HepG2 (cell line): ENCODE measurements around the gene ZSWIM9. TPM values are rescaled to one million over a fixed set of nuclear protein-coding genes. Genes with fewer than 3 reads are reported as not detected.

Experiments
- ATAC-seq: fragments of 200-7000 bp; cut with Tn5 transposase; 3 replicates; pipeline ENCODE4 v1.9.1; 2020; ENCODE audit warnings: mild to moderate bottlenecking, moderate library complexity
- BruUV-seq: library from RNA; stranded (reverse); fragments of 400-500 nt; replicated peaks from 2 replicates; lab custom pipeline; 2021; lab: Mats Ljungman, UMichigan
- CTCF ChIA-PET: fragments of 300-600 bp; formaldehyde crosslinking; extraction: SDS; loops from one replicate; lab custom pipeline; 2021; ENCODE audit warnings: low total read pairs, inconsistent platforms, low intra/inter-chr PET ratio; lab: Yijun Ruan, JAX
- POLR2A ChIA-PET: fragments of 350-600 bp; sonication (Branson Sonifier 250); formaldehyde crosslinking; loops from one replicate; lab custom pipeline; 2020; ENCODE audit warnings: antibody characterized with exemption, inconsistent platforms; lab: Yijun Ruan, JAX
- DNase-seq: peaks from one replicate; pipeline ENCODE4 v3.0.0-alpha.2; 2015; ENCODE audit warnings: low spot score
- FAIRE-seq: peaks from 3 replicates; lab custom pipeline; 2011; peaks lifted over from hg19 to GRCh38; lab: Jason Lieb, UNC
- H2AFZ ChIP-seq: one replicate; pipeline ENCODE4 v1.6.1; 2011; ENCODE audit warnings: low read length, inconsistent platforms
- H3K27ac ChIP-seq: fragments of 300-600 bp; 3 replicates; pipeline ENCODE4 v1.8.0; 2011; ENCODE audit warnings: mixed run types, mild to moderate bottlenecking, mixed read lengths, low read length, inconsistent platforms; ENCODE audit not compliant: insufficient read depth; ENCODE audit errors: extremely low read length
- H3K27me3 ChIP-seq, 2 experiments: fragments of 200-600 bp in 1 of 2; 2 replicates in 1 of 2; 3 replicates in 1 of 2; pipeline versions ENCODE4 v1.6.0 to v1.8.0; 2011; ENCODE audit warnings: low read length in 2 of 2, mild to moderate bottlenecking in 2 of 2, moderate library complexity in 2 of 2, inconsistent platforms in 1 of 2; ENCODE audit not compliant: insufficient read depth in 2 of 2, control insufficient read depth in 1 of 2
- H3K36me3 ChIP-seq, 2 experiments: fragments of 200-600 bp in 1 of 2; replicated peaks in 1 of 2; 2 replicates in 1 of 2; 3 replicates in 1 of 2; pipeline versions ENCODE4 v1.5.1 to v1.8.0; 2011; ENCODE audit warnings: low read length in 2 of 2, inconsistent platforms in 1 of 2; ENCODE audit not compliant: insufficient read depth in 2 of 2, control insufficient read depth in 1 of 2
- H3K4me1 ChIP-seq: 2 replicates; pipeline ENCODE4 v1.5.1; 2012; ENCODE audit warnings: low read length, inconsistent platforms; ENCODE audit not compliant: insufficient read depth
- H3K4me2 ChIP-seq: 2 replicates; pipeline ENCODE4 v1.6.0; 2011; ENCODE audit warnings: low read depth, low read length, inconsistent platforms
- H3K4me3 ChIP-seq, 3 experiments: fragments of 200-600 bp in 1 of 3; sonication (generic), shearing (Covaris generic) in 1 of 3; replicated peaks in 1 of 3; 2 replicates each; pipeline ENCODE4 v1.5.1; 2011 to 2016; ENCODE audit warnings: low read length in 3 of 3, inconsistent platforms in 2 of 3, low read depth in 2 of 3, mild to moderate bottlenecking in 2 of 3, control low read depth in 1 of 3, mixed read lengths in 1 of 3; ENCODE audit not compliant: insufficient read depth in 1 of 3
- H3K79me2 ChIP-seq: one replicate; pipeline ENCODE4 v1.6.1; 2011; ENCODE audit warnings: low read length, inconsistent platforms; ENCODE audit not compliant: insufficient read depth
- H3K9ac ChIP-seq: 2 replicates; pipeline ENCODE4 v1.6.0; 2011; ENCODE audit warnings: mild to moderate bottlenecking, low read depth, low read length, inconsistent platforms; ENCODE audit not compliant: insufficient read depth
- H3K9me3 ChIP-seq: 2 replicates; pipeline ENCODE4 v1.5.1; 2012; ENCODE audit warnings: mild to moderate bottlenecking, low read length
- H4K20me1 ChIP-seq: 2 replicates; pipeline ENCODE4 v1.6.0; 2011; ENCODE audit warnings: inconsistent platforms, mild to moderate bottlenecking, low read length, moderate library complexity; ENCODE audit not compliant: insufficient read depth
- CEBPB ChIP-seq: IDR thresholded peaks from 2 replicates; pipeline ENCODE4 v1.6.1; 2011; ENCODE audit warnings: low read depth, low read length, improper control_type of control experiment, borderline replicate concordance
- CREB3 ChIP-seq: sonication (generic); formaldehyde crosslinking; IDR thresholded peaks from 2 replicates; pipeline ENCODE4 v1.5.0; 2020; ENCODE audit warnings: missing genetic modification reagents
- DMTF1 ChIP-seq: sonication (generic); formaldehyde crosslinking; IDR thresholded peaks from 2 replicates; pipeline ENCODE4 v1.4.0; 2020; ENCODE audit warnings: mild to moderate bottlenecking, missing genetic modification reagents
- THRA ChIP-seq: sonication (generic); formaldehyde crosslinking; IDR thresholded peaks from 2 replicates; pipeline ENCODE4 v1.4.0; 2020; ENCODE audit warnings: missing genetic modification reagents, borderline replicate concordance
- ZBTB25 ChIP-seq: IDR thresholded peaks from 2 replicates; pipeline ENCODE4 v1.6.1; 2018; ENCODE audit warnings: missing genetic modification reagents
- ZBTB26 ChIP-seq: IDR thresholded peaks from 2 replicates; pipeline ENCODE4 v1.6.1; 2016; ENCODE audit warnings: missing compliant biosample characterization, missing genetic modification reagents, borderline replicate concordance
- ZEB1 ChIP-seq: IDR thresholded peaks from 2 replicates; pipeline ENCODE4 v1.6.1; 2012; ENCODE audit warnings: mild to moderate bottlenecking, low read depth, inconsistent platforms; ENCODE audit not compliant: insufficient replicate concordance
- ZFY ChIP-seq: sonication (generic); formaldehyde crosslinking; IDR thresholded peaks from 2 replicates; pipeline ENCODE4 v1.4.0; 2020; ENCODE audit warnings: missing genetic modification reagents
- ZNF101 ChIP-seq: sonication (generic); formaldehyde crosslinking; IDR thresholded peaks from 2 replicates; pipeline ENCODE4 v1.4.0; 2020; ENCODE audit warnings: mild to moderate bottlenecking, low read depth, missing genetic modification reagents, borderline replicate concordance
- ZNF251 ChIP-seq: sonication (generic); formaldehyde crosslinking; IDR thresholded peaks from 2 replicates; pipeline ENCODE4 v1.9.0; 2021; ENCODE audit warnings: mild to moderate bottlenecking, missing genetic modification reagents
- WGBS: methylation state at CpG from one replicate; pipeline ENCODE4 v1.1.6; 2017; ENCODE audit warnings: low lambda C conversion rate; 5-methylcytosine and 5-hydroxymethylcytosine counted together
- in situ Hi-C: cut with HindIII; loops from 2 replicates; pipeline ENCODE4 v1.10.0; 2017; ENCODE audit warnings: low pct_unique_long_range_greater_than_20kb; ENCODE audit not compliant: extremely low pct_ligation_motif_present
- intact Hi-C: fragments of 100-400 bp; cut with micrococcal nuclease; formaldehyde crosslinking; loops from one replicate; pipeline ENCODE4 v1.10.0; 2022; ENCODE audit not compliant: unreplicated experiment
- polyA plus RNA-seq, 8 experiments: library from polyadenylated mRNA; depleted of rRNA in 3 of 8; stranded (reverse) in 7 of 8; unstranded in 1 of 8; fragments of >200 nt; fragmentation: Illumina TruSeq in 4 of 8; extraction: Trizol in 4 of 8; gene quantifications; 2 replicates each; pipeline versions ENCODE4 v1.2.1 to v1.2.3, GENCODE V29; 2011 to 2016; ENCODE audit warnings: low read depth in 4 of 8, missing spikeins in 1 of 8, mixed read lengths in 1 of 8; ENCODE audit not compliant: insufficient read depth in 1 of 8
- total RNA-seq, 5 experiments: library from RNA; depleted of rRNA; stranded (reverse); fragments of >200 nt; fragmentation: Illumina TruSeq; extraction: Trizol; gene quantifications; 2 replicates each; pipeline ENCODE4 v1.2.3, GENCODE V29; 2016; ENCODE audit warnings: low read depth in 1 of 5

Gene ZSWIM9
- total and polyA plus RNA-seq, 2 of the 13 experiments (the other 11 are each of a cell fraction or from before 2014, with no cell fraction given) = 0.18 to 1.1 TPM

GRCh38 chr19:48169939-48170803 lies at the start of gene ZSWIM9, which contains the start of gene LIG1 (continued):
- TF ChIP-seq ZFY (CRISPR knock-in tag) (peak; percentile 73), ZNF101 (CRISPR knock-in tag) (peak; percentile 86; the same call in 1 of the 2 replicates)

- BruUV-seq = no TSS peak
- WGBS = 97% methylated on average over 14 of the region's 14 CpGs
- no peak overlapping the region for H3K4me3 ChIP-seq
- H3K79me2 ChIP-seq = no peaks in the 10 kb centered on the region
- ChIA-PET POLR2A (no interaction called here), CTCF (no interaction called here)
- FAIRE-seq (no peak), DNase-seq (no peak), ATAC-seq (no peak)
- H3K9ac ChIP-seq = no peak overlapping the region
- H3K4me2 ChIP-seq = no peak overlapping the region
- H3K27me3 ChIP-seq = no peaks in the 10 kb centered on the region; a peak in 1 of 5 replicates
- intact Hi-C loops = no loop called here
- H3K36me3 ChIP-seq = peaks cover 12 to 57% of the 10 kb centered on the region in 2 experiments
- H3K9me3 ChIP-seq = no peaks in the 10 kb centered on the region
- no peak overlapping the region for H2AFZ ChIP-seq
- no peak overlapping the region for H3K27ac ChIP-seq
- no peak for TF ChIP-seq DMTF1
- no peak for TF ChIP-seq ZEB1
- TF ChIP-seq CEBPB = peak; percentile 23; the same call in 1 of the 2 replicates
- no peak for TF ChIP-seq ZBTB26
- no peak for TF ChIP-seq ZNF251
- TF ChIP-seq ZBTB25 (CRISPR knock-in tag) = no peak
- TF ChIP-seq CREB3 (CRISPR knock-in tag) = no peak
- TF ChIP-seq THRA (CRISPR knock-in tag) = no peak
- H4K20me1 ChIP-seq = no peaks in the 10 kb centered on the region
- in situ Hi-C loops = no loop called here
- no peaks in the 10 kb centered on the region for H3K4me1 ChIP-seq
Observed at GRCh38 chr19:48121066-48121465, 49.4 kb upstream of the ZSWIM9 start.
